ENCODE measurements around the gene MT1G.
"Not testable (repeated sequence)": the region's sequence is repeated elsewhere in the genome, so short reads cannot be mapped to it uniquely, and the experiment has no call there.

Gene MT1G

DNA sequence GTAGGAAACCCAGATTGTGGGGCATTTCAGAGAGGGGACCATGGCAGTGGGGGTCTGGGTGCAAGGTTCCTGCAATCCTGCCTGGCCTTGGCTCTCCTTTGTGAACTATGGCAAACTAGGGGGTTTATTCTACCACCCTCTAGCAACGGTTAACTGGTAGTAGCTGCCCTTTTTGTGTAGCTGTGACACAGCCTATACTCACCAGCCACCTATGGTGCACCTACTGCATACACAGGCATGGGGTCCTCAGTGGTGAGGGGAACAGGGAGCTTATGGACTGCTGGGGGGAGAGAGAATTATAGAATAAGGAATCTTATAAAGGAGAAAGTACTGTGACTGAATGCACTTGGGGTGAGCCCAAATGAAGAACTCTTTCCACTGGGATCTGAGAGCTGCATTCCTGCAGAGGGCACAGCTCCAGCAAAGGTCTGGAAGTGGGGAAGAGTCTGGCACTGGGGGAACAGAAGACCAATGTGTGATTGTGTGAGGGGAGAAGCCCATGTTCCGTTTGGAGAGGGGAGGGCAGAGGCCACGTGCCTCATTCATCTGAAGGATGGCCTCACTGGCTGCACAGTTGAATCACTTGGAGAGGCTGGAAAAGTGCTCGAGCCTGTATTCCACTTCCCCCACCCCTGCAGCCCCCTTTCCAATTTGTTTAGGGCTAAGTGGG is 16.5 kb upstream of the MT1G start:
- no peak for DNase-seq

DNA sequence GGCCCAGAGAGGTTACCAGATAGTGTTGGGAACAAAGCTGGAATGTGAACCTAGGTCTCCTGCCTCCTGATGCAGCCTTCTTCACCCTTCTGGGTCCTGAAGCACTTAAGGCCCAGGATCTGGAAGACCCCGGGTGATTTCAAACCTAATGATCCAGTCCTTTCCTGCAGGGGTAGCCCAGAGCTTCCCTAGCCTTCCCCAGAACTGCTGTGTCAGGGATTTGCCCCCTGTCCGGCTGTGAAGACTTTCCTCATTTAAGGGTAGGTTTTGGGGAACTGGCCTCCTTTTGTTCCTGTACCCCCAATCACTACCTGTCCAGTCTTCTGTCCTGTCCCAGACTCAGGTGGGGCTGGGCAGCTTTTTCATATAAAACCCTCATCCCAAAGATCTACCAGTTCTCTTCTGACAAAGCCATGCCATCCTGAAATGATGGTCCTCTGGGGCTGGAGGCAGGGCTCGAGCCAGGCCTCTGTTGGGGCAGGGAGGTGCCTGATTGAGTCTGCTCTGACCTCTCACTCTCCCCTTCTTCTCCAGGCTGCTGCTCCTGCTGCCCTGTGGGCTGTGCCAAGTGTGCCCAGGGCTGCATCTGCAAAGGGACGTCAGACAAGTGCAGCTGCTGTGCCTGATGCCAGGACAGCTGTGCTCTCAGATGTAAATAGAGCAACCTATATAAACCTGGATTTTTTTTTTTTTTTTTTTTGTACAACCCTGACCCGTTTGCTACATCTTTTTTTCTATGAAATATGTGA is 15.7 kb upstream of the MT1G start:
- DNase-seq: no peak

DNA sequence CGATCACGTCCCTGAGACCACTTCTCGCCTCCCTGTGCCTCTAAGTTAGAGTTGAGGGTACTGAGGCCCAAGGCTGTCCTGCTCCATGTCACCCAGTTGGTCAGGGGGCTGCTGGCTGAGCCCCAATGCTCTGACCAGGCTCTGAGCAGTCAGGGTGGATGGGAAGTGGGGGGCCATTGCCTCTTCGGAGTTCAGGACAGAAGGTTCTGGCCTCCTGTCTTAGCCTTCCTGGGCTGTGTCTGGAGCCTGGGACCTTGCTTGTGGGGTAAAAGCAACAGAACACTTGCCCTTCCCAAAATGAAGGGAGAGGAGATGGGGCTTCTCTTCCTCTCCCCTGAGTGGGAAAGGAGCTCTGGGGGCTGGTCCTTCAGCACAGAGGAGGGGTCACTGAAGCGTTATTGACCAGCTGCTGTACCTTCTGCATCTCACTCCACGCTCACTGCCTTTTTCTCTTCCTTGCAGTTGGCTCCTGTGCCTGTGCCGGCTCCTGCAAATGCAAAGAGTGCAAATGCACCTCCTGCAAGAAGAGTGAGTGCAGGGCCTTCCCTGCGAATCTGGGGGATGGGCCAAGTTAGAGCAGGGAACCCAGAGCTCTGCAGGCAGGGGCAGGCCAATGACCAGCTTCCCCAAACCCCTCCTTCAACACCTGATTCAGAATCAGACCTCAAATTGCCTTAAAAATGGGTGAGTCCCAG is 15.0 kb upstream of the MT1G start:
- DNase-seq: no peak

DNA sequence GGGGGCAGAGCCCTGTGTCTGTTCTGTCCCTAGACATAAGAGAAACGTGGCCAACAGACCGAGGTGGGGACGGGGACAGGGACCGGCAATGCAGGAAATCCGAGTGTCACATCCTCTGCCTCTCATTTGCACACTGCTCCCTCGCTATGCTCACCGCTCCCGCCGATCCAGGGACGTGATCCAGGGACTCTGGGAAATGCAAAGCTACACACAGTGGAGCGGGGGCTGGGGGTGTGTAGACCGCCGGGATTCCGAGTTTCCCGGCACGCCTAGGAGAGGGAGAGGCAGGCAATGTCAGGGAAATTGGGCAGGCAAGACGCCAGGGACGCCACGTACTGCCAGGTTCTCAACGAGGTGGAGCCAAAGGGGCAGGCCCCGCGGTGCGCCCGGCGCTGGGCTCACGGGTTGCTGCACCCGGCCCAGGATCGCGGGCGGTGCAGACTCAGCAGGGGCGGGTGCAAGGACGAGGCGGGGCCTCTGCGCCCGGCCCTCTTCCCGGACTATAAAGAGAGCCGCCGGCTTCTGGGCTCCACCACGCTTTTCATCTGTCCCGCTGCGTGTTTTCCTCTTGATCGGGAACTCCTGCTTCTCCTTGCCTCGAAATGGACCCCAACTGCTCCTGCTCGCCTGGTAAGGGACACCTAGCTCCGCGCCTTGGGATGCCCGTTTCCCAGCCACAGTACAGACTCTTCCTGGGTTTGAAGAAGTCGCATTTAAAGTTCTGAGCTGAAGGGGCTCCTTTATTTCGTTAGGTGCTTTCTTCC is 14.3 kb upstream of the MT1G start, which contains the start of gene MT1X:
Gene MT1X, plus strand, starts transcription at position 532 of the 764 bp plus-strand sequence. Its CDS starts 71 bp downstream, at position 603.
- DNase-seq: peak; percentile 88

DNA sequence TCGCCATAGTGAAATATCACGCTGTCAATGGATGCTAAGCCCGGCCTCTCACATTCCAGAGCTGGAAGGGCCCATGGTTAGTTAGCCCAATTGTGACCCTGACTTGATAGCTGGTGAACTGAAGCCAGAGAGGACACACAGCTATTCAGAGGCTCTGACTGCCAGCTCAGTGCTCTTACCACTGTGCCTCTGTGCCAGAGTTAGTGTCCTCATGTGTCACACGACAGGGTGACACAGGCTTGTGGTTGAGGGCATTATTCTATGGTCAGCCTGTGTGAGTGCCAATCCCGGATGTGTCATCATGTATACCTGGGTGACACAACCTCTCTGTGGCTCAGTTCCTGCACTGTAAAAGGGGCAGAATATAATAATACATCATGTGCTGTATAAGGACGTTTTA is 12.0 kb upstream of the MT1G start:
- no peak for DNase-seq

DNA sequence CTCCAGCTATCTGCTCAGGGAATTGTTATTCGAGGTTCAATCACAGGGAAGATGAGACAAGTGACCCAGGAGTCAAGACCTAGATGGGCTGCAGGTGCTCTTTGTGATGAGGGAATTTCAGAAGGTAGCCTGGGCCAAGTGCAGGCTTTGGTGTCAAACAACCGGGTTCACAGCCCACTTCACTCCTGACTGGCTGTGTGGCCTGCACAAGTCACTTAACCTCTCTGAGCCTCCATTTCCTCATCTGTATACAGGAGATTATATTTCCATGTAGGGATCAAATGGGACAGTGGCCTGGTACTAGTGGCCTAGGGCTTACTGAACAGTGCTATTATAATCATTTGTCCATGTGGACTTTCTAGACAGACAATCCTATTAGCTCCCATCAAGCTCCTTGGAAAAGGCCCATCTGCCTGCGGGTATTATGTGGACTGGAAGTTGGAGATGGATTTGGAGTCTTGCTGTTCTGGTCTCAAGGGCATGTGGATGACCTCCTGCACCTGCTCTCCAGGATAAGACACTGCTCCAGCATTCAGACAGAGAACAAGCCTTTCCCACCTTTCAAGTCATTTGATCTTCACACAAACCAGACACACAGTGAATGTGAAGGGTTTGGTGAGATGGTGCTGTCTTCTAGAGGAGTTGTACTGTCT is 11.3 kb upstream of the MT1G start:
- no peak for DNase-seq

DNA sequence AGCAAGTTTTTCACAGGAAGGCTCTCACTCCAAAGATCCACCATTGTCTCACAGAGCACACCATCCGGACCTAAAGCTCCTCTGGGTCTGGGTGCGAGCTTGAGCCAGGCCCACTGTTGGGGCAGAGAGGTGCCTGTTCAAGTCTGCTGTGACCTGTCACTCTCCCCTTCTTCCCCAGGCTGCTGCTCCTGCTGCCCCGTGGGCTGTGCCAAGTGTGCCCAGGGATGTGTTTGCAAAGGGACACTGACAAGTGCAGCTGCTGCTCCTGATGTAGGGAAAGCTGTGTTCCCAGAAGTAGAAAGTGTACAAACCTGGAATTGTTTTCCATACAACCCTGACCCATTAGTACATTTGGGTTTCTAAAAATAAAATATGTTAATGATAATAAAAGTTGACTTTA is 9.6 kb upstream of the MT1G start:
- DNase-seq: no peak

DNA sequence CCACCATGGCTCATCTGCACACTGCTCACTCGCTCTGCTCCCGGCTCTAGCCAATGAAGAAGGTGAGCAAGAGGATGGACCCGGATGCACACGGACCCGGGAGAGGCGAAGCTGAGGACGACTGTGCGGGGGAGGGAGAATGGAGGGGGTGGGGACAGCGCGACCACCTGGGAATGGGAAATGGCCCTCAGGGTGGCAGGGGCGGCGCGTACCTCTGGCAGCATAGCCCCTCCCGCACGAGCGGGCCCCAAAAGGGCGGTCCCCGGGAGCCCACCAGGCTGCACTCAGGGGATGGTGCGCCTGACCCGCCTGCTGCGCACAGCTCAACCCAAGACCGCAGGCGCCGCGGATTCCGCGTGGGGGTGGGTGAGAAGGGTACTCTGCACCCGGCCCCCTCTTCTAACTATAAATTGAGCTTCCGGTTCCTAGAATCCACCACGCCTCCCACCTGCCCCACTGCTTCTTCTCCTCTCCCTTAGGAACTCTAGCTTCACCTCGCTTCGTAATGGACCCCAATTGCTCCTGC is 7.9 kb upstream of the MT1G start:
- DNase-seq: no peak

DNA sequence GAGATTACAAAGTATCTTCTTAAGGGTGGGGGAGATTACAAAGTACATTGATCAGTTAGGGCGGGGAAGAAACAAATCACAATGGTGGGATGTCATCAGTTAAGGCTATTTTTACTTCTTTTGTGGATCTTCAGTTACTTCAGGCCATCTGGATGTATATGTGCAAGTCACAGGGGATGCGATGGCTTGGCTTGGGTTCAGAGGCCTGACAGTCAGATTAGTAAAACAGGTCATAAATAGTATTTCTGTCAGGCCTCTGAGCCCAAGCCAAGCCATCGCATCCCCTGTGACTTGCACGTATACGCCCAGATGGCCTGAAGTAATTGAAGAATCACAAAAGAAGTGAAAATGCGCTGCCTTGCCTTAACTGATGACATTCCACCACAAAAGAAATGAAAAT is 6.7 kb upstream of the MT1G start:
- DNase-seq: not testable (repeated sequence)

DNA sequence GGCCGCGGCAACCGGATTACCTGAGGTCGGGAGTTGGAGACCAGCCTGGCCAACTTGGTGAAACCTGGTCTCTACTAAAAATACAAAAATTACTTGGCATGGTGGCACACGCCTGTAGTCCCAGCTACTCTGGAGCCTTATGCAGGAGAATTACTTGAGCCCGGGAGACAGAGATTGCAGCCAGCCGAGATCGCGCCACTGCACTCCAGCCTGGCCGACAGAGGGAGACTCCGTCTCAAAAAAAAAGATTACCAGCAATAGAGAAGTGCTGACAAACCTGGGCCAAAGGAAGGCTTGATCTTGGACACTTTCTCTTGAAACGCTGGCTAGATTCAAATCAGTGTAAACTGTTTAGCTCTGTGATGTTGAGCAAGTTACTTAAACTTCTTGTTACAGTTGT is 6.1 kb upstream of the MT1G start:
- no peak for DNase-seq

DNA sequence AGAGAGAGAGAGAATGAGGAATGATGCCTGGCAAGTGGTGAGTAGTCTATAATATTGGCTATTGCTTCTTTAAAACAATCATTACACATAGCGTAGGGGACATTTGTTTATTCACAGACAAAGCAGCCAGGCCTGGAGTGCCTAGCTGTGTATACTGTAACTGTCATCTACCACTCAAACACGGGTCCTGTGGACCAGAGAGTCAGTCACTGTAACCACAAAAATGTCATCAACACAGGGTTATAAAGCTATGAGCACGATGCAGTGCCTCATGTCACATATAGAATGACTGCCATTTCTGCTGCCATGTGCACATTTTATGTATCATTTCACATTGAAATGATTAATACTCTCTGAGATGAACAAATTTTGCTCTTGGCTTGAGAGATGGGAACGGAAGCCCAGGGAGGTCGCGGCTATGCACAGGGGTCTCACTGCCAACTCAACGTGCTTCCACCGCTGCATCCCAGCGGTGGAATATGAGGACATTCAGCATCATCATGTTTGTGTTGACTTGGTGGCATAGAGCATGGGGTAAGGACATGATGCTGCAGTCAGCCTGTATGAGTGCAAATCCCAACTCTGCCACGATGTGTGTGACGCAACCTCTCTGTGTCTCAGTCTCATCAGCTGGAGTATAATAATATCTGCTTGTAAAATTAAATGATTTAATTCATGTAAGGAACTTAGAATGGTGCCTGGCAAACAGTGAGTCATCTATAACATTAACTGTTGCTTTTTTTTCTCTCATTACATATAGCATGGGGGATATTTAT is 5.1 kb upstream of the MT1G start:
- DNase-seq: no peak

DNA sequence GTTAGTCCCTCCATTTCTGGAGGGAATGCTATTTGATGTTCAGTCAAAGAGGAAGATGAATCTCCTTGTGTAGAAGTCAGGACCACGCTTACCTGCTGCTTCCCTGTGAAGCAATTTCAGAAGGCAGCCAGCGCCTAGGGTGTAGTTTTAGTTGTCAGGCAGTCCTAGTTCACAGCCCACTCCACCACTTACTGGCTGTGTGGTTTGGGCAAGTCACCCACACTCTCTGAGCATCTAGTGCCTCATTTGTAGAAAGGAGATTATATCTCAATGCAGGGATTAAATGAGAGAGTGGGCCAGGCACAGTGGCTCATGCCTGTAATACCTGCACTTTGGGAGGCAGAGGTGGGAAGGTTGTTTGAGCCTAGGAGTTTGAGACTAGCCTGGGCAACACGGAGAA is 4.3 kb upstream of the MT1G start:
- not testable (repeated sequence) for DNase-seq

DNA sequence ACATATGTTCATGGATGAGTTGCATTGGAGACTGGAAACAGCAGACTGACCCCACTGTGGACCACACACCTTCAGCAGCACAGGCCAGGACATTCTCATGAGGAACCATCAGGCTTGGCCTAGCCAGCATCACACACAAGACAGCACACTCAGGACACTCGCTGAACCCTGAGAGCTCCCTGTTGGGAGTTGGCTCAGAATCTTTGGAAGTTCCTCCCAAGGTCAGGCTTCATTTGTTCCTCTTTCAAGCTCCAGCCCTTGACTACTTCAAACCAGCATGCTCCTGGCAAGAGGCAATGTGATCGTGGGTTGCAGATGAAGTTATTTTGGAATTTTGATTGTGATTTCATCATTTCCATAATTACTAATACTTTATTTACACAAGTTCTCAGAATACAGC is 3.8 kb upstream of the MT1G start:
- DNase-seq: not testable (repeated sequence)

DNA sequence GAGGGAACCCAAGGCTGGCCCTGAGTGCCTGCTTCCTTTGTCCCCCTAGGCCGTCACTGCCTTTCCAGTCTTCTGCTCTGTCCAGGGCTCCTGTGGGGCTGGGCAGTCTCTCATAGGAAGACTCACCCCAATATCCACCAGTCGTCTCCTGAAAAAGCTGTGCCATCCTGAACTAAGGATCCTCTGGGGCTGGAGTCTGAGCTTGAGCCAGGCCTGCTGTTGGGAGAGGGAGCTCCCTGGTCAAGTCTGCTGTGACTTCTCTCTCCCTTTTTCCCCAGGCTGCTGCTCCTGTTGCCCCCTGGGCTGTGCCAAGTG is 2.7 kb upstream of the MT1G start:
- no peak for DNase-seq

DNA sequence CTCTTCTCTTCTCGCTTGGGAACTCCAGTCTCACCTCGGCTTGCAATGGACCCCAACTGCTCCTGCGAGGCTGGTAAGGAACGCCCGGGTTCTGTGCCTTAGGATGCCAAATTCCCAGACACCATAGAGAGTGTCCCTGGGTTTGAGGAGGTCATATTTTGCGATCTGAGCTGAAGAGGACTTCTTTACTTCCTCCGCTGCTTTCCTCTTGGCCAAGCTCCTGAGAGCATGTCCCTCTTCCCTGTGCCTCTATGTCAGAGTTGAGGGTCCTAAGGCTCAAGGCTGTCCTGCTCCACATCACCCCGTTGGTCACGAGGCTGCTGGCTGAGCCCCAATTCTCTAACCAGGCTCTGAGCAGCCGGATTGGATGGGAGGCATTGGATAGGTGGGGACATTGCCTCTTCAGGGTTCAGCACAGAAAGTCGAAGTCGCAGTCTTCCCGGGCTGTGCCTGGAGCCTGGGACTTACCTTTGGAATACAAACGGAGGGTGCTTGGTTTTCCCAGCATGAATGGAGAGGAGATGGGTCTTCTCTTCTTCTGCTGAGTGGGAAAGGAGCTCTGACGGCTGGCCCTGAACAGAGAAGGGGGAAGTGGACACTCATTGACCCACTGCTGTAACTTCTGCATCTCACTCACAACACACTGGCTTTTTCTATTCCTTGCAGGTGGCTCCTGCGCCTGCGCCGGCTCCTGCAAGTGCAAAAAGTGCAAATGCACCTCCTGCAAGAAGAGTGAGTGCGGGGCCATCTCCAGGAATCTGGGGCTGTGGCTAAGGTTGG is 2.2 kb upstream of the MT1G start:
- DNase-seq: no peak

DNA sequence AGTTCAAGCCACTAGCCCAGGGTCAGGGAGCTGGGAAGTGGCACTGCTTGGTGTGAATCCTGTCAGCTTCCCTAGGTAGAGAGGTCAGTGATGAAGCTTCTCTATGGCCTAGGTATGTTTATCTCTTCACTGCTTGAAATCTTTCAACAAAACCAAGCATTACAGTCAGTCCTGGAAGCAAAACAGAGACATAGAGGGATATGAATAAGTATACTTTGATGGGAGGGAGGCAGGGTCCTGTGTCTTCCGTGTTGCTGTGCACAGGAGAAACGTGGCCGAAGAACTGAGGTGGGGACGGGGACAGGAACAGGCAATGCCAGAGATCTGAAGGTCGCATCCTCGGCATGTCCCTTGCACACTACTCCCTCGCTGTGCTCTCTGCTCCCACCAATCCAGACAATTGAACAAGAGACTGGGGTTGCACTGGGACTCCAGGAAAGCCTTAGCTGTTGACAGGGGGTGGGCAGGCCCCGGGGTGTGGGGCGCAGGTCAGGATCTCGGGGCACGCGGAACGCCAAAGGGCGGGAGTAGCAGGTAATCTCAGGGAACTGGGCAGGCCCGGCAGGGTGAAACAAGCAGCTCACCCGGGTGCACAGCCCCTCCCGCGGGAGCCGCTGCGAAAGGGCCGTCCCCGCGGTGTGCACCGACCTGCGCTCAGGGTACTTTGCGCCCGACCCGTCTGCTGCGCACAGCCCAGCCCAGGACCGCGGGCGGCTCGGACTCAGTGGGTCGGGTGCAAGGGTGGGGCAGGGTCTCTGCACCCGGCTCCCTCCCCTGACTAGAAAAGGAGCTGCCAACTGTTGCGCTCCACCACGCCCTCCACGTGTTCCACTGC is 1.4 kb upstream of the MT1G start, which contains the start of gene MT1H:
Gene MT1H, plus strand, starts transcription at position 810 of the 835 bp plus-strand sequence. CDS start 71 bp downstream, outside the sequence.
- DNase-seq: no peak

DNA sequence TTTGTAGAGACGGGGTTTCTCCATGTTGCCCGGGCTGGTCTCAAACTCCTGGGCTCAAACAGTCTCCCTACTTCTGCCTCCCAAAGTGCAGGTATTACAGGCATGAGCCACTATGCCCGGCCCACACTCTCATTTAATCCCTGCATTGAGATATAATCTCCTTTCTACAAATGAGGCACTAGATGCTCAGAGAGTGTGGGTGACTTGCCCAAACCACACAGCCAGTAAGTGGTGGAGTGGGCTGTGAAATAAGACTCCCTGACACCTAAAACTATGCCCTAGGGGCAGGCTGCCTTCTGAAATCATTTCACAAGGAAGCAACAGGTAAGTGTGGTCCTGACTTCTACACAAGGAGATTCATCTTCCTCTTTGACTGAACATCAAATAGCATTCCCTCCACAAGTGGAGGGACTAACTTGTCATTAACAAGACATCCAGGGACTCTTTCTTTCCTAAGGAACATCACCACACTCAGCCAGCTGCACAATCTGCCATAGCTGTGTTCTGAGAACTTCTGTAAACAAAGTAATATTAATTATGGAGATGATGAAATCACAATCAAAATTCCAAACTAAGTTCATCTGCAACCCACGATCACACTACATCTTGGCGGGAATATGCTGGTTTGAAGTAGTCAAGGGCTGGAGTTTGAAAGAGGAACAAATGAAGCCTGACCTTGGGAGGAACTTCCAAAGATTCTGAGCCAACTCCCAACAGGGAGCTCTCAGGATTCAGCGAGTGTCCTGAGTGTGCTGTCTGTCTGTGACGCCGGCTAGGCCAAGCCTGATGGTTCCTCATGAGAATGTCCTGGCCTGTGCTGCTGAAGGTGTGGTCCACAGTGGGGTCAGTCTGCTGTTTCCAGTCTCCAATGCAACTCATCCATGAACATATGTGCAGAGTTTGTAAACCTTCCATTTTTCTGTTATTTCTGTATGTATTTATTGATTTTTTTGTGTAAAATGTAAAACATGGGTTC is 2.3 kb downstream of the MT1G start:
- not testable (repeated sequence) for DNase-seq

DNA sequence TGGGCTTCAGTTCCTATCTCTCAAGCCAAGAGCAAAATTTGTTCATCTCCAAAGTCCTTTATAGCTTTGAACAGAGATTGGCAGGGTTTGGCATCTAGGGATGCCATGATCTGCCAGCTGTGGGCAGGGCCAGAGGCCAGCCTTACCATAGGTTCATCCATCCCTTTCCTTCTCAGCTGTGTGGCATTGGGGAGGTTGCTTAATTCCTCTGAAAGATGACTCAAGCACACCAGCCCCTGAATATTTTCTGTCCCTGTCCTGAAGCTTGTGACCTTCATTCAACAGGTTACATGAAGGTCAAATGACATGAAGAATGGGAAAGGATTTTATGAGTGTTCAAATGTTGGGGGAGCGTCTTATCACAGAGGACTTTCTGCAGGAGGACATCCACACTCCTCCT is 3.4 kb downstream of the MT1G start:
- no peak for DNase-seq

All from NCI-H2171 (cell line).